ENCODE measurements around the gene STPG1.

STPG1 gene

GRCh38 chr1:24321697-24322469, 91.7 kb downstream of the STPG1 start:
- TF ChIP-seq CTCF (IDR thresholded peaks at IDR 0.05; ENCODE audit: low read depth, low read length) = no peak
- DNase-seq (ENCODE audit: extremely low read depth, low read depth) = peak; percentile 28

- TF ChIP-seq CTCF (IDR thresholded peaks at IDR 0.05; ENCODE audit: low read depth, low read length) = no peak
- no peak for DNase-seq (ENCODE audit: extremely low read depth, low read depth)
These were observed 92.5 kb downstream of the STPG1 start for GRCh38 chr1:24321126-24321525.

GRCh38 chr1:24319962-24320361, 93.6 kb downstream of the STPG1 start:
- no peak for TF ChIP-seq CTCF (IDR thresholded peaks at IDR 0.05; ENCODE audit: low read depth, low read length)
- DNase-seq (ENCODE audit: extremely low read depth, low read depth) = no peak

- no peak for DNase-seq (ENCODE audit: extremely low read depth, low read depth)
These were observed 94.2 kb downstream of the STPG1 start, which contains the start of gene GRHL3 for GRCh38 chr1:24319312-24319863. Gene GRHL3 (plus strand): TSS chr1:24319357. CDS start chr1:24319552, 195 bp downstream.

GRCh38 chr1:24318615-24319311, 94.8 kb downstream of the STPG1 start:
- no peak for DNase-seq (ENCODE audit: extremely low read depth, low read depth)
- no peak for TF ChIP-seq CTCF (IDR thresholded peaks at IDR 0.05; ENCODE audit: low read depth, low read length)

More at GRCh38 chr1:24319312-24319863, 94.2 kb downstream of the STPG1 start, which contains the start of gene GRHL3:
- TF ChIP-seq CTCF (IDR thresholded peaks at IDR 0.05; ENCODE audit: low read depth, low read length) = no peak

GRCh38 chr1:24317956-24318614, 95.5 kb downstream of the STPG1 start:
- TF ChIP-seq CTCF (IDR thresholded peaks at IDR 0.05; ENCODE audit: low read depth, low read length) = no peak
- DNase-seq (ENCODE audit: extremely low read depth, low read depth) = no peak
